Measurements from ENCODE around the gene SHPK. TPM values are rescaled to one million over a fixed set of nuclear protein-coding genes. Genes with fewer than 3 reads are reported as not detected.

SHPK gene
- total and polyA plus RNA-seq, 4 experiments from 2014 or later = 5.8 to 11.6 (median 8.3) TPM

DNA sequence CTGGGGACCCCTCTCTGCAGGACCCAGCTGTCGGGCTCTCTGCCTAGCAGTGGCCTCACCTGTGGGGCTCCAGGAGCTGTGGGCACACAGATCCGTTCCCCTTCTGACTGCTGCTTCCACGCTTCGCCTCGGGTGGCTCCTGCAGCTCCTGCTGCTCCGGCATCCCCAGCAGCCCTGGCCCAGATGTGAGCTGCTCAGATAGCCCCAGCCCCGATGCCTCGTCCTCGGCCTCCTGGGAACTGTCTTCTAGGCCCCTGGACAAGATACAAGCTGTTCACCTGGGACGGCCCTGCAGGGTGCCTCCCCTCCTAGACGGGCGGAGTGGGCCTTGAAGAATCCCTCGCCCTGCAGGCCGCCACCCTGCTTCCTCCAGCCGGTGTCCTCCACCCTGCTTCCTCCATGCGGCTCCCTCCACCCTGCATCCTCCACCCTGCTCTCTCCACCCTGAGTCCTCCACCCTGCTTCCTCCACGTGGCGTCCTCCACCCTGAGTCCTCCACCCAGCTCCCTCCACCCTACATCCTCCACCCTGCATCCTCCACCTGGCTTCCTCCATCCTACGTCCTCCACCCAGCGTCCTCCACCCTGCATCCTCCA, 43.6 kb upstream of the SHPK start:
- intact Hi-C loops (cut with micrococcal nuclease) = loop anchor here (5.0 kb wide), 1 partner anchor 168 kb away; the partner anchor contains the start of gene NCBP3
- no peak overlapping the region for H3K4me3 Mint-ChIP-seq

DNA sequence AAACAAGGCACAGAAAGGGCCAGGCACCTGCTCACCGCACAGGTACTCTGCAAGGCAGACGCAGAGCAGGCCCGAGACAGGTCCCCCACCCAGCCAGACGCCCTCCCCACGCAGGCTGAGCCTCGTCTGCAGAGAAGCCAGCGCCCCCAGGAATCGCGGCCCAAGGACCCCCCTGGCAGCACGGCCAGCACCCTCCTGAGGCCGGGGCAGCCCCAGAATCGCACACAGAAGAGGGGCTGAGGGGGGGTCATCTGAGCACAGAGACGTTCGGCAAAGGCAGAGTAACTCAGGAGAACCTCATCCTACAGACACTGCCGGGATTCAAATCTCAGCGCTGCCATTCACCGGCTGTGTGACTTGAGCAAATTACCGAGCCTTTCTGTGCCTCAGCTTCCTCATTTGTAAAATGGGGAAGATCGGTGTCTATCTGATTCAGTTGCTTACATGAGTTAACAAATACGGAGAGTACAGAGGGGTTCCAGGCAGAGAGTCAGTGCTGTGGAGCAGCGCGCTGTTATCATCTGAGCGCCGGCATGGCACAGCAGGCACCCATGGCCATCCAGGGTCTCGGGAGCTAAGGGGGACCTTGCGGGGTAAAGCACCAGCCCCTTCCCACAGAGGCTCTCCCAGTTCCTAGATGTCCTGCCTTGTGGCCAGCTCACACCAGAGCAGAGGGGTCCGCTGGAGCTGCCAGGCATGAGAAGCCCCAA, 42.9 kb upstream of the SHPK start:
- Histone ChIP-seq H3K4me3 (ENCODE audit: low read length in 2 of 2) (no peak overlapping the region), H3K36me3 (ENCODE audit: insufficient read depth, low read length) (peaks cover 16% of the 10 kb centered on the region), H3K27me3 (ENCODE audit: insufficient read depth, low read length) (no peaks in the 10 kb centered on the region), H3K9me3 (ENCODE audit: control insufficient read depth in 1 of 2, low read length in 2 of 2) (no peaks in the 10 kb centered on the region), H3K4me1 (ENCODE audit: insufficient read depth, low read length) (peaks cover 9% of the 10 kb centered on the region), H3K27ac (ENCODE audit: low read depth, low read length) (no peak overlapping the region)
- Mint-ChIP-seq H3K4me1 (peaks cover 6 to 25% (median 7%) of the 10 kb centered on the region in 4 donors), H3K9me3 (no peaks in the 10 kb centered on the region), H3K36me3 (peaks cover 0 to 13% of the 10 kb centered on the region in 2 donors), H3K27me3 (no peaks in the 10 kb centered on the region), H3K27ac (no peak overlapping the region), H3K4me3 (no peak overlapping the region)
- intact Hi-C loops (cut with micrococcal nuclease) = no loop called here
- POLR2A ChIA-PET (ENCODE audit: partially characterized antibody) = interaction anchor here (1.6 kb wide), 1 partner anchor 32 kb away, joined by 4 read pairs; no protein-coding TSS in a partner anchor
- DNase-seq = no peak
- CTCF ChIA-PET (ENCODE audit: partially characterized antibody) = interaction anchor here (0.8 to 1.2 kb wide), 2 partner anchors 18 to 59 kb away, joined by 3 read pairs; no protein-coding TSS in a partner anchor

More for the DNA sequence above, 43.6 kb upstream of the SHPK start:
- ChIA-PET POLR2A (ENCODE audit: partially characterized antibody) (interaction anchor here (1.6 kb wide), 1 partner anchor 31 kb away, joined by 4 read pairs; no protein-coding TSS in a partner anchor), CTCF (ENCODE audit: partially characterized antibody) (interaction anchor here (0.8 to 1.2 kb wide), 2 partner anchors 19 to 58 kb away, joined by 3 read pairs; no protein-coding TSS in a partner anchor)
- Histone ChIP-seq H3K9me3 (ENCODE audit: control insufficient read depth in 1 of 2, low read length in 2 of 2) (no peaks in the 10 kb centered on the region), H3K36me3 (ENCODE audit: insufficient read depth, low read length) (peaks cover 16% of the 10 kb centered on the region), H3K27ac (ENCODE audit: low read depth, low read length) (no peak overlapping the region), H3K27me3 (ENCODE audit: insufficient read depth, low read length) (no peaks in the 10 kb centered on the region), H3K4me3 (ENCODE audit: low read length in 2 of 2) (no peak overlapping the region), H3K4me1 (ENCODE audit: insufficient read depth, low read length) (peaks cover 9% of the 10 kb centered on the region)
- Mint-ChIP-seq H3K4me1 (peaks cover 6 to 25% (median 7%) of the 10 kb centered on the region in 4 donors), H3K36me3 (peaks cover 0 to 13% of the 10 kb centered on the region in 2 donors), H3K9me3 (no peaks in the 10 kb centered on the region), H3K27ac (peak overlapping the region in 3 of 7 donors; percentile 36 to 50 (median 41)), H3K27me3 (no peaks in the 10 kb centered on the region)
- DNase-seq = no peak

DNA sequence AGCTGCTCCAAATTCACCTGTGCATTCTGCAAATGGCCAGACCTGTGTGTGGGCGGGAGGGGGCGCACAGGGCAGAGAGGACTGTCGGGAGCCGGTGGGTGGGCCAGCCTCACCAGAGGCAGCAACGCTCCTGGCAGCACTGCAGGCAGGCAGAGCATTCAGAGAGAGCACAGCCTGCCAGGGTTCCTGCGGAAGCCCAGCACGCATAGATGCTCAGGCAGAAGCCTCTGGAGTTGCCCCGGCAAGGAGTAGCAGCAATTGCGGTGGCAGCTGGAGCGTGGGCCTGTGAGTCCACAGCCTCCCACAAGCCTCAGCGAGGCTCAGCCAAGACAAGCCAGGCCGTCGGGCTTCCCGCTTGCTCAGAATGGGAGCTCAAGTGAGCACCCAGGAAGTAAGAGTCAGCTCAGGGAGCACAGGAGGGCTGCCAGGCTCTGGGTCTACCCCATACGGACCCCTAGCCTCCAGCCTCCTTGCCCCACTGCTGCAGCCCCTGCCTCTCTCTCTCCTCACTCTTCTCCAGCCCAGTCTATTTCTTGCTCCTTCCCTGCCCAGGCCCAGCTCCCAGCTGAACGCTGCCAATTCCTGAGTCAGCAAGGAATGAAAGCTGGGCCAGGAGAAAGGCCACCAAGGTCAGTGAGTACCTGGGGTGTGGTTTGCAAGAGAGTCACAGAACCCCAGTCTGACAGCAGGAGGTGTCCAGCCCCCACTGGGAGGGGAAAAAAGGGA, 42.2 kb upstream of the SHPK start:
- Mint-ChIP-seq H3K4me1 (peaks cover 5 to 23% (median 6%) of the 10 kb centered on the region in 4 donors), H3K36me3 (peaks cover 0 to 13% of the 10 kb centered on the region in 2 donors), H3K27ac (peak overlapping the region in 1 of 7 donors; percentile 57), H3K9me3 (no peaks in the 10 kb centered on the region), H3K4me3 (no peak overlapping the region), H3K27me3 (no peaks in the 10 kb centered on the region)
- DNase-seq = no peak
- intact Hi-C loops (cut with micrococcal nuclease) = no loop called here
- Histone ChIP-seq H3K27me3 (ENCODE audit: insufficient read depth, low read length) (no peaks in the 10 kb centered on the region), H3K4me1 (ENCODE audit: insufficient read depth, low read length) (peaks cover 8% of the 10 kb centered on the region), H3K4me3 (ENCODE audit: low read length in 2 of 2) (no peak overlapping the region), H3K9me3 (ENCODE audit: control insufficient read depth in 1 of 2, low read length in 2 of 2) (no peaks in the 10 kb centered on the region), H3K27ac (ENCODE audit: low read depth, low read length) (no peak overlapping the region), H3K36me3 (ENCODE audit: insufficient read depth, low read length) (peaks cover 16% of the 10 kb centered on the region)
- CTCF ChIA-PET (ENCODE audit: partially characterized antibody) = interaction anchor here (1.6 kb wide), 1 partner anchor 149 kb away, joined by 4 read pairs; no protein-coding TSS in a partner anchor
- POLR2A ChIA-PET (ENCODE audit: partially characterized antibody) = interaction anchor here (1.2 to 1.6 kb wide), 2 partner anchors 9 to 17 kb away, joined by 3 read pairs; partner anchors contain the start of genes EMC6 and P2RX5

DNA sequence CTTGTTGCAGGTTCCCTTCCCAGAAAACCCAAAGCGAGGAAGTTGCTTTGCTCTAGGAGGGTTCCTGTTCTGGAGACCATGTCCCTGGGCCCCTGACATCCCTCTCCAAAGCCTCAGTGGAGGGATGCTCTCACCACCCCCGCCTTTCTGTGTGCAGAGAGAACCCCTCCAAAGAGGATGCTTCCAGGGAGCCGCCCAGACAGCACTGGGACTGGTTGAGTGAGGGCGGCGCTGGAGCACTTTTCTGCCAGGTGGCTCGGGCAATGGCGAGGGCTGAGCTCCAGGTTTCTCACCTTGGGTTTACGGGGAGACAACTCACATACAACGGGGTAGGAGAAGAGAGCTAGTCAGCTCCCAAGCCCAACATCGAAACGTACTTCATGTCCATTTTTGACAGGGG, 39.8 kb upstream of the SHPK start:
- no peak overlapping the region for H3K4me3 ChIP-seq (ENCODE audit: low read length in 2 of 2)
- Mint-ChIP-seq H3K36me3 (peaks cover 0 to 15% of the 10 kb centered on the region in 2 donors), H3K9me3 (no peaks in the 10 kb centered on the region), H3K27me3 (no peaks in the 10 kb centered on the region), H3K4me3 (no peak overlapping the region), H3K27ac (no peak overlapping the region), H3K4me1 (peaks cover 0 to 11% (median 6%) of the 10 kb centered on the region in 4 donors)
- POLR2A ChIA-PET (ENCODE audit: partially characterized antibody) = no interaction called here
- H3K9me3 ChIP-seq (ENCODE audit: control insufficient read depth in 1 of 2, low read length in 2 of 2) = no peaks in the 10 kb centered on the region
- no peak for DNase-seq
- H3K4me1 ChIP-seq (ENCODE audit: insufficient read depth, low read length) = no peaks in the 10 kb centered on the region
- intact Hi-C loops (cut with micrococcal nuclease) = no loop called here
- CTCF ChIA-PET (ENCODE audit: partially characterized antibody) = no interaction called here
- no peak overlapping the region for H3K27ac ChIP-seq (ENCODE audit: low read depth, low read length)
- H3K36me3 ChIP-seq (ENCODE audit: insufficient read depth, low read length) = peaks cover 16% of the 10 kb centered on the region
- H3K27me3 ChIP-seq (ENCODE audit: insufficient read depth, low read length) = no peaks in the 10 kb centered on the region

DNA sequence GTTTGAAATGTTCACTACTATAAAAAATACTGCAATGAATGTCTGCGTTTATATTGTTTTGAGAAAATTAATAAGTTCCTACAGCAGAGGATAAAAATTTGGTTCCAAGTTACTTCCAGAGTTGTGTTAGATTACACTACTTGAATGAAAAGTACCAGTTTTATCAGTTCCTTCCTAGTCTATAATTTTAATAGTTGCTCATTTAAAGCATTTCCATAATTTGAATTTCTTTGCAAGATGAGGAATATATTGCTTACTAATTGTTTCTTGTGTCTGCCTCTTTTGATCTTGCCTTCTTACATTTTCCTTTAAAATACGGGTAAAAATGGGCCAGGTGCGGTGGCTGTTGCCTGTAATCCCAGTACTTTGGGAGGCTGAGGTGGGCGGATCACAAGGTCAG, 36.5 kb upstream of the SHPK start:
- H3K9me3 Mint-ChIP-seq = no peaks in the 10 kb centered on the region
- H3K27ac Mint-ChIP-seq = no peak overlapping the region
- H3K4me1 ChIP-seq (ENCODE audit: insufficient read depth, low read length) = peaks cover 19% of the 10 kb centered on the region
- CTCF ChIA-PET (ENCODE audit: partially characterized antibody) = no interaction called here
- no peaks in the 10 kb centered on the region for H3K27me3 Mint-ChIP-seq
- H3K9me3 ChIP-seq (ENCODE audit: control insufficient read depth in 1 of 2, low read length in 2 of 2) = no peaks in the 10 kb centered on the region
- intact Hi-C loops (cut with micrococcal nuclease) = no loop called here
- POLR2A ChIA-PET (ENCODE audit: partially characterized antibody) = interaction anchor here (1.4 kb wide), 1 partner anchor 24 kb away, joined by 3 read pairs; the partner anchor contains the start of gene P2RX5
- H3K36me3 Mint-ChIP-seq = peaks cover 0 to 13% of the 10 kb centered on the region in 2 donors
- no peak for DNase-seq
- H3K27me3 ChIP-seq (ENCODE audit: insufficient read depth, low read length) = no peaks in the 10 kb centered on the region
- no peak overlapping the region for H3K4me3 Mint-ChIP-seq
- H3K36me3 ChIP-seq (ENCODE audit: insufficient read depth, low read length) = peaks cover 9% of the 10 kb centered on the region
- H3K27ac ChIP-seq (ENCODE audit: low read depth, low read length) = no peak overlapping the region
- H3K4me1 Mint-ChIP-seq = peaks cover 10 to 22% (median 13%) of the 10 kb centered on the region in 4 donors
- no peak overlapping the region for H3K4me3 ChIP-seq (ENCODE audit: low read length in 2 of 2)

DNA sequence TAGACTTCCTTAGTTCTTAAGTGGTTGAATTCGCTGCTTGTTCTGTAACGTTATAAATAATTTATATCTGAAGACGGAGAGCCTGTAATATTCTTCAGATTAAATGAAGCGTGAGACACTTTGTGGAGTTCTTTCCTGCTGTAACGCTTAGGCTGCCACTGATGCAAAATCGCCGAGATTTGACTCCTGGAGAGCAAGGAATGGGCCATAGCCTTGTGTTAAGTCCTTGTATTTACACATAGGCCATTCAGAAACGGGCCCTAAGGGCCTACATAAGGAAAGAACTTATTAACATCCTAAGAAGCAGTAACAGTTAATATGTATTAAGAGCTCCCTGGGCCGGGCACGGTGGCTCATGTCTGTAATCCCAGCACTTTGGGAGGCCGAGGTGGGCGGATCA, 33.5 kb upstream of the SHPK start:
- H3K4me3 Mint-ChIP-seq = peak overlapping the region; percentile 88 to 96 (median 92)
- no peaks in the 10 kb centered on the region for H3K9me3 Mint-ChIP-seq
- POLR2A ChIA-PET (ENCODE audit: partially characterized antibody) = no interaction called here
- peak overlapping the region; percentile 78 to 95 (median 88) for H3K27ac Mint-ChIP-seq
- Histone ChIP-seq H3K27ac (ENCODE audit: low read depth, low read length) (peak overlapping the region; percentile 80), H3K36me3 (ENCODE audit: insufficient read depth, low read length) (no peaks in the 10 kb centered on the region), H3K4me3 (ENCODE audit: low read length in 2 of 2) (peak overlapping the region; percentile 76 to 83), H3K27me3 (ENCODE audit: insufficient read depth, low read length) (no peaks in the 10 kb centered on the region), H3K9me3 (ENCODE audit: control insufficient read depth in 1 of 2, low read length in 2 of 2) (no peaks in the 10 kb centered on the region), H3K4me1 (ENCODE audit: insufficient read depth, low read length) (peaks cover 23% of the 10 kb centered on the region)
- intact Hi-C loops (cut with micrococcal nuclease) = loop anchor here (5.0 kb wide), 1 partner anchor 622 kb away; no protein-coding TSS in a partner anchor
- no peaks in the 10 kb centered on the region for H3K27me3 Mint-ChIP-seq
- H3K36me3 Mint-ChIP-seq = peaks cover 0 to 9% of the 10 kb centered on the region in 2 donors
- CTCF ChIA-PET (ENCODE audit: partially characterized antibody) = interaction anchor here (1.2 kb wide), 1 partner anchor 14 kb away, joined by 3 read pairs; no protein-coding TSS in a partner anchor
- peaks cover 18 to 30% (median 19%) of the 10 kb centered on the region in 4 donors for H3K4me1 Mint-ChIP-seq
- no peak for DNase-seq
